HG02970 (cell line): Measurements from ENCODE around the gene RABL3.
"Not testable (repeated sequence)": the region's sequence is repeated elsewhere in the genome, so short reads cannot be mapped to it uniquely, and the experiment has no call there.

Source experiments
- ATAC-seq: cut with Tn5 transposase; IDR thresholded peaks from one replicate; pipeline ENCODE4 v1.9.1; 2021; ENCODE audit warnings: mild to moderate bottlenecking, moderate library complexity, moderate number of reproducible peaks; ENCODE audit not compliant: unreplicated experiment, low FRiP score

RABL3 gene

DNA sequence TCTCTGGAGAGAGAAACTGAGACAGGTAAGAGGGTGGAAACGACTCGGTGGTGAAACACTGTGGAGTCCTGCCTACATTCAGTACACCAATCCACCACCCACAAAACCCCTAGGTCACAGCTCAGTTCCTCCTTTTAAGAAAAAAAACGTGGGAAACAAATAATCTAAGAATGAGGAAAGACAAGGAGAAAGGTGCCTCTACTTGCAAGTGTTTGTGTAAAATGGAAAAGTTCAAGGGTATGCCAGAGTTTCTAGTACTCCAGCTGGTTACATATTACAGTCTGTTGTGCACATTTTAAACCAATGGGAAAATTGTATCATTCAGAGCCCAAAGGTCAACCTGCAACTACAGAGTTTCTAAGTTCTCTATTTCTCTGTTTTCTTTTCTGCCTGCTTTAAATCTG lies 92.5 kb downstream of the RABL3 start:
- no peak for ATAC-seq

GRCh38 chr3:120648290-120648689 lies 94.0 kb downstream of the RABL3 start:
- no peak for ATAC-seq

- ATAC-seq, result no peak
Measured at GRCh38 chr3:120646771-120647432, 95.4 kb downstream of the RABL3 start.

DNA sequence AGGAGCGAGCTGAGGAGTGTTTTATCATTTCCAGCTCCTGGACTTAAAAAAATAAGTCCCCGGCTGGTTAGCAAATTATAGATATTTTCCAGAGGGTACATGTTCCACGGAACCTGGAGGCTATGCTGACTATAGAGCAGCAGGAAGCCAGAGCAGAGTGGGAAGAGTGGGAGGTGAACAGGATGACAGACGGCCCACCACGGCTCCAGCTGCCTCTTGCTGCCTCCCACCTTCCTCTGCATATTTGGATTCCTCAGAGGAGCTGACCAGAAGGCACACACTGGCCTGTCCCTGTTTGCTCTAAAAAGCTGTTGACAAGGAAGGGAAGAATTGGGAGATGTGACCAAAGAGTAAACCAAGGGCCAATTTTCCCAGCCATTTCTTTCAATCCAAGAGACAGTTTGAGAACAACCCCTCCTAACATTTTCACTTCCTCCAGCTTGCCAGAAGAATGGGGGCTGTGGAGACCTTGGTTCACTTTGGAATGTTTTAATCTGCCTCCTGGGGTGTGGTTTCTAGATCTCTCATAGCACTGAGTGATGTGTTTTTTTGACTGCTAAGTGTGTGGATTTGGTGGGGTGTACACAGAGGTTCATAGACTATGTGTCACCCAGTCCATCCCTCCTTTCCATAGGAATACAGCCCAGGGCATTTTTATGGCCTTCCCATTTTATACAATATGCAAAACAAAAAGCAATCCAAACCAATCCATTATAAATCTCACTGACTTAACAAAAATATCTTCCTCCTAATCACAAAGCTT lies 97.1 kb downstream of the RABL3 start:
- ATAC-seq, result no peak

GRCh38 chr3:120642368-120642948 lies 99.9 kb downstream of the RABL3 start:
- ATAC-seq, result no peak

GRCh38 chr3:120641696-120642246 lies 100.5 kb downstream of the RABL3 start:
- no peak for ATAC-seq

- ATAC-seq, result no peak
Measured at GRCh38 chr3:120640231-120640630, 102.1 kb downstream of the RABL3 start.

DNA sequence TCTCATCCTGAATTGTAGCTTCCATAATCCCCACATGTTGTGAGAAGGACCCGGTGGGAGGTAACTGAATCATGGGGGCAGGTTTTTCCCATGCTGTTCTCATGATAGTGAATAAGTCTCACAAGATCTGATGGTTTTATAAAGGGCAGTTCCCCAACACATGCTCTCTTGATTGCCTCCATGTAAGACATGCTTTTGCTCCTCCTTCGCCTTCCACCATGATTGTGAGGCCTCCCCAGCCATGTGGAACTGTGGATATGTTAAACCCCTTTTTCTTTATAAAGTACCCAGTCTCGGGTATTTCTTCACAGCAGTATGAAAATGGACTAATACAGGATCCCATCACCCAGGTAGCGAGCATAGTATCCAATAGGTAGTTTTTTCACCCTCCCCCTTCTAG lies 103.5 kb downstream of the RABL3 start:
- not testable (repeated sequence) for ATAC-seq

- ATAC-seq, result no peak
Measured at GRCh38 chr3:120637851-120638559, 104.3 kb downstream of the RABL3 start.

GRCh38 chr3:120636795-120637401 lies 105.4 kb downstream of the RABL3 start:
- ATAC-seq, result no peak
